A549 (cell line): Measurements from ENCODE around the gene KCTD6.

Experiments used
- EP300 ChIP-seq, 2 experiments: fragments of >200 bp; sonication (Bioruptor Twin); formaldehyde crosslinking; IDR thresholded peaks; 2 replicates in 1 of 2; 3 replicates in 1 of 2; pipeline ENCODE4 v1.6.1; 2016 to 2017
- HDAC2 ChIP-seq: fragments of 200-600 bp; sonication (generic); IDR thresholded peaks from 2 replicates; pipeline ENCODE4 v1.6.1; 2016
- SREBF2 ChIP-seq: fragments of 450-650 bp; IDR thresholded peaks from 2 replicates; pipeline ENCODE4 v1.6.1; 2014; ENCODE audit warnings: mild to moderate bottlenecking, moderate library complexity
- TF ChIP-seq, protein P1 (sequence below): fragments of >200 bp; sonication (Bioruptor Twin); formaldehyde crosslinking; IDR thresholded peaks from 3 replicates; pipeline ENCODE4 v1.5.1; 2016
- TF ChIP-seq, protein P2 (sequence below): IDR thresholded peaks from 2 replicates; pipeline ENCODE4 v1.6.1; 2012

DNA sequence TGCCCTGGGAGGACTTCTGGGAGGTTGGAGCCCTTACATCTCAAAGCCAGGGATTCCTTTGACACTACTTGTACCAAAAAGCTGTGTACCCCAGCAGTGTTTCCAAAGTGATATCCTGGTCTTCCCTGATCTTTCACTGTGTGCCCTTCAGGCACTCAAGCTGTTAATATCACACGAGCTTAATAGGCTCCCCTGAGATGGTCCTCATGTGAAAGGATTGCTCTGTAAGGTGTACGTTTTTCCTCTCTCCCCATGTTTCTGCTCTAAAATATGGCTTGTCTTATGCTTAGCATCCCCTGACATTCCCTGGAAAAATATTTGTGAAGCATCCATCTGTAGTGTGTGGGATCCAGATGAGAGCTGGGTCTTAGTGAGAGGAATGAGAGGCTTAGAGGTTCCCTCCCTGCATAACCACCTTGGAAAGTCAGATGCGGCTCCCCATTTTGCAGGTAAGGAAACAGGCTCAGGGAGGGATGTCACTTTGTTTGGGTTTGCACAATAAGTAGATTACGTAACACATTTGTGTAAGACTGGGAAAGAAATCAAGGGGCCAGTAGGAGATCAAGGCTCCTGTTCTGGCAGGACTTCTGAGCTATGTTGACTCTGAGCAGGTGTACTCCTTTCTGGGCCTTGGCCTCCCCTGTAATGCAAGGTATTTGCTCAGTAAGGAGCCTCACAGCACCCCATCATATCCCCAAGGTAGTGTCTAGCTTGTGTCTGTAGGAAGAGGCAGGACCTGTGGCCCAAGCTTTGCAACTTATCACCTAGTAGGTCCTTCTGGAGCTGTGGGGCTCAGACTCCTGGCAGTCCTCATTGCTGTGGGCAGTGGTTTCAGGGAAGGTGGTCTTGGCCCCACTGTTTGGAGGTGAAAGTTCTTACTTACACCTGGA lies 45.8 kb downstream of the KCTD6 start:
- TF ChIP-seq EP300 (IDR thresholded peaks at IDR 0.05) (no peak), SREBF2 (no peak), HDAC2 (no peak)
- TF ChIP-seq, protein P1, sequence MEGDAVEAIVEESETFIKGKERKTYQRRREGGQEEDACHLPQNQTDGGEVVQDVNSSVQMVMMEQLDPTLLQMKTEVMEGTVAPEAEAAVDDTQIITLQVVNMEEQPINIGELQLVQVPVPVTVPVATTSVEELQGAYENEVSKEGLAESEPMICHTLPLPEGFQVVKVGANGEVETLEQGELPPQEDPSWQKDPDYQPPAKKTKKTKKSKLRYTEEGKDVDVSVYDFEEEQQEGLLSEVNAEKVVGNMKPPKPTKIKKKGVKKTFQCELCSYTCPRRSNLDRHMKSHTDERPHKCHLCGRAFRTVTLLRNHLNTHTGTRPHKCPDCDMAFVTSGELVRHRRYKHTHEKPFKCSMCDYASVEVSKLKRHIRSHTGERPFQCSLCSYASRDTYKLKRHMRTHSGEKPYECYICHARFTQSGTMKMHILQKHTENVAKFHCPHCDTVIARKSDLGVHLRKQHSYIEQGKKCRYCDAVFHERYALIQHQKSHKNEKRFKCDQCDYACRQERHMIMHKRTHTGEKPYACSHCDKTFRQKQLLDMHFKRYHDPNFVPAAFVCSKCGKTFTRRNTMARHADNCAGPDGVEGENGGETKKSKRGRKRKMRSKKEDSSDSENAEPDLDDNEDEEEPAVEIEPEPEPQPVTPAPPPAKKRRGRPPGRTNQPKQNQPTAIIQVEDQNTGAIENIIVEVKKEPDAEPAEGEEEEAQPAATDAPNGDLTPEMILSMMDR, result no peak
- TF ChIP-seq, protein P2, sequence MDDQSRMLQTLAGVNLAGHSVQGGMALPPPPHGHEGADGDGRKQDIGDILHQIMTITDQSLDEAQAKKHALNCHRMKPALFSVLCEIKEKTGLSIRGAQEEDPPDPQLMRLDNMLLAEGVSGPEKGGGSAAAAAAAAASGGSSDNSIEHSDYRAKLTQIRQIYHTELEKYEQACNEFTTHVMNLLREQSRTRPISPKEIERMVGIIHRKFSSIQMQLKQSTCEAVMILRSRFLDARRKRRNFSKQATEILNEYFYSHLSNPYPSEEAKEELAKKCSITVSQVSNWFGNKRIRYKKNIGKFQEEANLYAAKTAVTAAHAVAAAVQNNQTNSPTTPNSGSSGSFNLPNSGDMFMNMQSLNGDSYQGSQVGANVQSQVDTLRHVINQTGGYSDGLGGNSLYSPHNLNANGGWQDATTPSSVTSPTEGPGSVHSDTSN, result no peak
